Liver (tissue), 9 donors: Measurements from ENCODE around the gene IQCK. TPM values are rescaled to one million over a fixed set of nuclear protein-coding genes. Genes with fewer than 3 reads are reported as not detected.

Source experiments
- DNase-seq: peaks from one replicate; pipeline ENCODE4 v3.0.0-alpha.2; 2017; ENCODE audit warnings: low spot score
- H3K27ac ChIP-seq, 2 donors: one replicate each; pipeline ENCODE4 v1.7.0; 2013; ENCODE audit warnings: inconsistent platforms in 2 of 2, low read length in 2 of 2, control low read depth in 1 of 2, low read depth in 1 of 2, mild to moderate bottlenecking in 1 of 2
- H3K27me3 ChIP-seq, 4 donors: one replicate each; pipeline versions ENCODE4 v1.6.1 to v1.7.0; 2013; ENCODE audit warnings: low read length in 3 of 4, inconsistent platforms in 1 of 4, mild to moderate bottlenecking in 1 of 4, moderate library complexity in 1 of 4; ENCODE audit not compliant: control insufficient read depth in 4 of 4, insufficient read depth in 4 of 4
- H3K36me3 ChIP-seq, 4 donors: one replicate each; pipeline versions ENCODE4 v1.6.1 to v1.7.0; 2013; ENCODE audit warnings: low read length in 3 of 4, mild to moderate bottlenecking in 3 of 4, low read depth in 1 of 4, moderate library complexity in 1 of 4; ENCODE audit not compliant: control insufficient read depth in 4 of 4, insufficient read depth in 3 of 4
- H3K4me1 ChIP-seq, 4 donors: one replicate each; pipeline versions ENCODE4 v1.6.1 to v1.7.0; 2013; ENCODE audit warnings: low read length in 3 of 4, mild to moderate bottlenecking in 3 of 4, moderate library complexity in 1 of 4; ENCODE audit not compliant: control insufficient read depth in 4 of 4, insufficient read depth in 4 of 4
- H3K4me3 ChIP-seq, 3 donors: one replicate each; pipeline versions ENCODE4 v1.6.1 to v1.7.0; 2013; ENCODE audit warnings: low read length in 3 of 3, control low read depth in 1 of 3, low read depth in 1 of 3, mild to moderate bottlenecking in 1 of 3
- H3K9ac ChIP-seq, 2 donors: one replicate each; pipeline ENCODE4 v1.7.0; 2013; ENCODE audit warnings: low read length in 2 of 2, mild to moderate bottlenecking in 2 of 2, moderate library complexity in 2 of 2, control low read depth in 1 of 2, low read depth in 1 of 2
- H3K9me3 ChIP-seq, 4 donors: one replicate each; pipeline versions ENCODE4 v1.6.1 to v1.7.0; 2013; ENCODE audit warnings: low read length in 3 of 4; ENCODE audit not compliant: control insufficient read depth in 4 of 4
- EGR1 ChIP-seq, 2 donors: IDR thresholded peaks; 2 replicates each; pipeline ENCODE4 v1.6.1; 2016 to 2018; ENCODE audit warnings: antibody characterized with exemption in 2 of 2, low read depth in 2 of 2
- FOXA1 ChIP-seq: IDR thresholded peaks from 2 replicates; pipeline ENCODE4 v1.6.1; 2016; ENCODE audit warnings: antibody characterized with exemption
- FOXA2 ChIP-seq: IDR thresholded peaks from 2 replicates; pipeline ENCODE4 v1.6.1; 2016; ENCODE audit warnings: antibody characterized with exemption
- GABPA ChIP-seq, 2 donors: IDR thresholded peaks in 1 of 2; conservative IDR thresholded peaks in 1 of 2; 2 replicates each; pipeline ENCODE4 v1.6.1; 2016; ENCODE audit warnings: antibody characterized with exemption in 2 of 2, mild to moderate bottlenecking in 1 of 2, moderate library complexity in 1 of 2
- HNF4A ChIP-seq, 2 donors: conservative IDR thresholded peaks; 2 replicates each; pipeline ENCODE4 v1.6.1; 2016; ENCODE audit warnings: antibody characterized with exemption in 2 of 2, mild to moderate bottlenecking in 2 of 2
- HNF4G ChIP-seq: IDR thresholded peaks from 2 replicates; pipeline ENCODE4 v1.6.1; 2016; ENCODE audit warnings: antibody characterized with exemption
- JUND ChIP-seq, 2 donors: IDR thresholded peaks; 2 replicates each; pipeline ENCODE4 v1.6.1; 2016; ENCODE audit warnings: antibody characterized with exemption in 2 of 2
- NR2F2 ChIP-seq: IDR thresholded peaks from 2 replicates; pipeline ENCODE4 v1.6.1; 2016; ENCODE audit warnings: antibody characterized with exemption
- RAD21 ChIP-seq, 2 donors: IDR thresholded peaks; 2 replicates each; pipeline ENCODE4 v1.6.1; 2016; ENCODE audit warnings: antibody characterized with exemption in 2 of 2, mild to moderate bottlenecking in 2 of 2
- RXRA ChIP-seq, 2 donors: IDR thresholded peaks; 2 replicates each; pipeline ENCODE4 v1.6.1; 2017 to 2018; ENCODE audit warnings: antibody characterized with exemption in 2 of 2, mild to moderate bottlenecking in 1 of 2
- SP1 ChIP-seq: IDR thresholded peaks from 2 replicates; pipeline ENCODE4 v1.6.1; 2018; ENCODE audit warnings: antibody characterized with exemption, mild to moderate bottlenecking
- TAF1 ChIP-seq: conservative IDR thresholded peaks from 2 replicates; pipeline ENCODE4 v1.6.1; 2016; ENCODE audit warnings: antibody characterized with exemption, mild to moderate bottlenecking
- YY1 ChIP-seq: IDR thresholded peaks from 2 replicates; pipeline ENCODE4 v1.6.1; 2016; ENCODE audit warnings: antibody characterized with exemption, mild to moderate bottlenecking
- WGBS: extraction: QIAGEN DNeasy Blood & Tissue Kit; methylation state at CpG from one replicate; pipeline ENCODE4 v1.1.7; 2013; 5-methylcytosine and 5-hydroxymethylcytosine counted together
- polyA plus RNA-seq, 2 donors: library from polyadenylated mRNA; stranded (reverse) in 1 of 2; unstranded in 1 of 2; fragments of 200-250 nt in 1 of 2; fragments of >200 nt in 1 of 2; fragmentation: Nextera tagmentation in 1 of 2; extraction: Ambion mirVana in 1 of 2; gene quantifications; one replicate each; pipeline versions ENCODE4 v1.2.1 to v1.2.3, GENCODE V29; 2013 to 2015
- total RNA-seq, 2 donors: library from RNA; depleted of rRNA; stranded (reverse); fragments of >200 nt; gene quantifications; one replicate each; pipeline ENCODE4 v1.2.3, GENCODE V29; 2014
- TF ChIP-seq, protein P1 (sequence below): IDR thresholded peaks from 2 replicates; pipeline ENCODE4 v1.6.1; 2016; ENCODE audit warnings: antibody characterized with exemption
- TF ChIP-seq, protein P2 (sequence below): IDR thresholded peaks from 2 replicates; pipeline ENCODE4 v1.6.1; 2016; ENCODE audit warnings: antibody characterized with exemption
- TF ChIP-seq, protein P3 (sequence below): IDR thresholded peaks from 2 replicates; pipeline ENCODE4 v1.6.1; 2016; ENCODE audit warnings: antibody characterized with exemption, mild to moderate bottlenecking
- TF ChIP-seq, protein P4 (sequence below): IDR thresholded peaks from 2 replicates; pipeline ENCODE4 v1.6.1; 2016; ENCODE audit warnings: antibody characterized with exemption
- TF ChIP-seq, protein P5 (sequence below): fragments of 150-350 bp; IDR thresholded peaks from 2 replicates; pipeline ENCODE4 v1.5.1; 2017; ENCODE audit warnings: improper control_type of control experiment, low read depth, low read length; ENCODE audit not compliant: missing input control
- donor health status: healthy.
- donor health status: healthy.
- donor health status: healthy.
- donor health status: healthy.
- donor health status: healthy.

Gene IQCK
- total and polyA plus RNA-seq, 4 donors, result 2.1 to 4.4 (median 2.9) TPM

DNA sequence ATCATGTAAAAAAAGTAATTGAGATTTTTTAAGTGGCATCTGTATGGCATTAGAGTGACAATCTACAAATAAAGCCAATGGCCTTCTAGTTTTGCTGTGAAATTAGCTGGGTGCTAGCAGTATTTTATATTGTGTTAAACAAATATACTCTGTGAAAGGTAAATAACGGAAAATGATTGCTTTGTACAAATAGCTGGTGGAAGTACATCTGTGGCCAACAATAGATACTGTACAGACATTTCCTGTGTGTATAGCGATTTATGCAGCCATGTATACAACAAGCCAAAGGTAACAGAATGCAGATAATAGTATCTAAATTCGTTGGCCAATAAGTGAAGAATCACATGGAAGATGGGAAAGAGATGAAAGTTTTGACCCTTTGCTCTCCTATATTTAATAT is 26.6 kb downstream of the IQCK start (continued):
- TF ChIP-seq, protein P1, sequence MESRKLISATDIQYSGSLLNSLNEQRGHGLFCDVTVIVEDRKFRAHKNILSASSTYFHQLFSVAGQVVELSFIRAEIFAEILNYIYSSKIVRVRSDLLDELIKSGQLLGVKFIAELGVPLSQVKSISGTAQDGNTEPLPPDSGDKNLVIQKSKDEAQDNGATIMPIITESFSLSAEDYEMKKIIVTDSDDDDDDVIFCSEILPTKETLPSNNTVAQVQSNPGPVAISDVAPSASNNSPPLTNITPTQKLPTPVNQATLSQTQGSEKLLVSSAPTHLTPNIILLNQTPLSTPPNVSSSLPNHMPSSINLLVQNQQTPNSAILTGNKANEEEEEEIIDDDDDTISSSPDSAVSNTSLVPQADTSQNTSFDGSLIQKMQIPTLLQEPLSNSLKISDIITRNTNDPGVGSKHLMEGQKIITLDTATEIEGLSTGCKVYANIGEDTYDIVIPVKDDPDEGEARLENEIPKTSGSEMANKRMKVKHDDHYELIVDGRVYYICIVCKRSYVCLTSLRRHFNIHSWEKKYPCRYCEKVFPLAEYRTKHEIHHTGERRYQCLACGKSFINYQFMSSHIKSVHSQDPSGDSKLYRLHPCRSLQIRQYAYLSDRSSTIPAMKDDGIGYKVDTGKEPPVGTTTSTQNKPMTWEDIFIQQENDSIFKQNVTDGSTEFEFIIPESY, result no peak

DNA sequence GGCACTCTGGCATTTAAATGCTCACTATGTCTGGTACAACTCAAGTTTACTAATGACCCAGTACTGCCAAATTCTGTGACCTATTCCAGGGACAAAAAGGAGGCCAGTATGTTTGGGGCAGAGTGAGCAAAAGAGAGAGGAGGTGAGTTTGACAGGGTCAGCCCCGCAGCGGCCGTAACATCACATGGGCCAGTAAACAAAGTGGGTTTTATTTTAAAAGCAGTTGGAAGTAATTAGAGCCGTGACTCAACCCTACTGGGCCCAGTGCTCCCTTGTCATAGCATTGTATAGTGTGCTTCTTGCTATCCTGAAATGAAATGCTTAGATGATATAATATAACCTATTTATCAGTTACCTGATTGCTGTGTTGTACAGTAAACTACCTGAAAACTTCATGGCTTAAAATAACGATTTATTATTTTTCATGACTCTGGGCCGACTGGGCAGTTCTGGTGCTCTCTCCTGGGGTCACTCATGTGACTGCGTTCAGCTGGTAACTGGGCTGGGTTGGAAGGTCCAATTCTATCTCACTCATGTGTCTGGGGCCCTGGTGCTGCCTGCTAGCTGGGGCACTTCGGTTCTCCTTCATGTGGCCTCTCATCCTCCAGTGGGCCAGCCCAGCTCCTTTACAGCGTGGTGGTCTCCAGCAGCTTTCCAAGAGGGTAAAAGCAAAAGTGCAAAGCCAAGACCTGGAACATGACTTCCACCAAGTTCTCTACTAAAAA is 27.4 kb downstream of the IQCK start:
- H3K27me3 ChIP-seq, result no peaks in the 10 kb centered on the region
- TF ChIP-seq FOXA1 (no peak), HNF4A (conservative IDR thresholded peaks at IDR 0.05) (no peak), TAF1 (no peak), RAD21 (IDR thresholded peaks at IDR 0.05) (no peak), SP1 (no peak), RXRA (IDR thresholded peaks at IDR 0.05) (no peak), YY1 (no peak), GABPA (IDR thresholded peaks at IDR 0.05 in 1 of 2, conservative IDR thresholded peaks at IDR 0.05 in 1 of 2) (no peak), HNF4G (no peak), NR2F2 (no peak), FOXA2 (no peak), JUND (IDR thresholded peaks at IDR 0.05) (no peak), EGR1 (IDR thresholded peaks at IDR 0.05; ENCODE audit: low read depth in 2 of 2) (no peak)
- TF ChIP-seq, protein P2, sequence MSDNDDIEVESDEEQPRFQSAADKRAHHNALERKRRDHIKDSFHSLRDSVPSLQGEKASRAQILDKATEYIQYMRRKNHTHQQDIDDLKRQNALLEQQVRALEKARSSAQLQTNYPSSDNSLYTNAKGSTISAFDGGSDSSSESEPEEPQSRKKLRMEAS, result no peak
- TF ChIP-seq, protein P3, sequence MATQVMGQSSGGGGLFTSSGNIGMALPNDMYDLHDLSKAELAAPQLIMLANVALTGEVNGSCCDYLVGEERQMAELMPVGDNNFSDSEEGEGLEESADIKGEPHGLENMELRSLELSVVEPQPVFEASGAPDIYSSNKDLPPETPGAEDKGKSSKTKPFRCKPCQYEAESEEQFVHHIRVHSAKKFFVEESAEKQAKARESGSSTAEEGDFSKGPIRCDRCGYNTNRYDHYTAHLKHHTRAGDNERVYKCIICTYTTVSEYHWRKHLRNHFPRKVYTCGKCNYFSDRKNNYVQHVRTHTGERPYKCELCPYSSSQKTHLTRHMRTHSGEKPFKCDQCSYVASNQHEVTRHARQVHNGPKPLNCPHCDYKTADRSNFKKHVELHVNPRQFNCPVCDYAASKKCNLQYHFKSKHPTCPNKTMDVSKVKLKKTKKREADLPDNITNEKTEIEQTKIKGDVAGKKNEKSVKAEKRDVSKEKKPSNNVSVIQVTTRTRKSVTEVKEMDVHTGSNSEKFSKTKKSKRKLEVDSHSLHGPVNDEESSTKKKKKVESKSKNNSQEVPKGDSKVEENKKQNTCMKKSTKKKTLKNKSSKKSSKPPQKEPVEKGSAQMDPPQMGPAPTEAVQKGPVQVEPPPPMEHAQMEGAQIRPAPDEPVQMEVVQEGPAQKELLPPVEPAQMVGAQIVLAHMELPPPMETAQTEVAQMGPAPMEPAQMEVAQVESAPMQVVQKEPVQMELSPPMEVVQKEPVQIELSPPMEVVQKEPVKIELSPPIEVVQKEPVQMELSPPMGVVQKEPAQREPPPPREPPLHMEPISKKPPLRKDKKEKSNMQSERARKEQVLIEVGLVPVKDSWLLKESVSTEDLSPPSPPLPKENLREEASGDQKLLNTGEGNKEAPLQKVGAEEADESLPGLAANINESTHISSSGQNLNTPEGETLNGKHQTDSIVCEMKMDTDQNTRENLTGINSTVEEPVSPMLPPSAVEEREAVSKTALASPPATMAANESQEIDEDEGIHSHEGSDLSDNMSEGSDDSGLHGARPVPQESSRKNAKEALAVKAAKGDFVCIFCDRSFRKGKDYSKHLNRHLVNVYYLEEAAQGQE, result no peak
- TF ChIP-seq, protein P4, sequence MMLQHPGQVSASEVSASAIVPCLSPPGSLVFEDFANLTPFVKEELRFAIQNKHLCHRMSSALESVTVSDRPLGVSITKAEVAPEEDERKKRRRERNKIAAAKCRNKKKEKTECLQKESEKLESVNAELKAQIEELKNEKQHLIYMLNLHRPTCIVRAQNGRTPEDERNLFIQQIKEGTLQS, result no peak
- TF ChIP-seq, protein P1, result no peak
- TF ChIP-seq, protein P5, sequence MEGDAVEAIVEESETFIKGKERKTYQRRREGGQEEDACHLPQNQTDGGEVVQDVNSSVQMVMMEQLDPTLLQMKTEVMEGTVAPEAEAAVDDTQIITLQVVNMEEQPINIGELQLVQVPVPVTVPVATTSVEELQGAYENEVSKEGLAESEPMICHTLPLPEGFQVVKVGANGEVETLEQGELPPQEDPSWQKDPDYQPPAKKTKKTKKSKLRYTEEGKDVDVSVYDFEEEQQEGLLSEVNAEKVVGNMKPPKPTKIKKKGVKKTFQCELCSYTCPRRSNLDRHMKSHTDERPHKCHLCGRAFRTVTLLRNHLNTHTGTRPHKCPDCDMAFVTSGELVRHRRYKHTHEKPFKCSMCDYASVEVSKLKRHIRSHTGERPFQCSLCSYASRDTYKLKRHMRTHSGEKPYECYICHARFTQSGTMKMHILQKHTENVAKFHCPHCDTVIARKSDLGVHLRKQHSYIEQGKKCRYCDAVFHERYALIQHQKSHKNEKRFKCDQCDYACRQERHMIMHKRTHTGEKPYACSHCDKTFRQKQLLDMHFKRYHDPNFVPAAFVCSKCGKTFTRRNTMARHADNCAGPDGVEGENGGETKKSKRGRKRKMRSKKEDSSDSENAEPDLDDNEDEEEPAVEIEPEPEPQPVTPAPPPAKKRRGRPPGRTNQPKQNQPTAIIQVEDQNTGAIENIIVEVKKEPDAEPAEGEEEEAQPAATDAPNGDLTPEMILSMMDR, result no peak
- no peak overlapping the region for H3K27ac ChIP-seq
- H3K9me3 ChIP-seq, result no peaks in the 10 kb centered on the region
- WGBS, result 92% methylated on average over 9 of the region's 9 CpGs
- H3K36me3 ChIP-seq, result no peaks in the 10 kb centered on the region
- DNase-seq, result no peak
- no peak overlapping the region for H3K4me3 ChIP-seq
- H3K4me1 ChIP-seq, result peaks cover 2 to 12% (median 5%) of the 10 kb centered on the region in 4 donors
- H3K9ac ChIP-seq, result no peak overlapping the region
